Psoas muscle (tissue), 8 donors: ENCODE results near the gene HS6ST3. TPM values are rescaled to one million over a fixed set of nuclear protein-coding genes. Genes with fewer than 3 reads are reported as not detected.

Experiments
- ATAC-seq, 4 donors: fragments of 200-7000 bp; cut with Tn5 transposase; one replicate each; pipeline ENCODE4 v1.9.1; 2020; ENCODE audit warnings: moderate library complexity in 3 of 4, mild to moderate bottlenecking in 2 of 4
- DNase-seq, 2 donors: peaks; one replicate each; pipeline ENCODE4 v3.0.0-alpha.2; 2020
- H3K27ac ChIP-seq: fragments of 200-600 bp; one replicate; pipeline ENCODE4 v1.8.0; 2022
- H3K27me3 ChIP-seq, 3 donors: fragments of 200-600 bp in 1 of 3; one replicate each; pipeline versions ENCODE4 v1.6.1 to v1.8.0; 2013 to 2022; ENCODE audit warnings: low read length in 2 of 3, mild to moderate bottlenecking in 2 of 3, moderate library complexity in 1 of 3; ENCODE audit not compliant: insufficient read depth in 3 of 3
- H3K36me3 ChIP-seq, 2 donors: fragments of 200-600 bp in 1 of 2; one replicate each; pipeline versions ENCODE4 v1.6.1 to v1.8.0; 2013 to 2022; ENCODE audit warnings: low read depth in 1 of 2, mild to moderate bottlenecking in 1 of 2, moderate library complexity in 1 of 2; ENCODE audit not compliant: insufficient read depth in 1 of 2
- H3K4me1 ChIP-seq: fragments of 200-600 bp; one replicate; pipeline ENCODE4 v1.8.0; 2022
- H3K4me3 ChIP-seq: fragments of 200-600 bp; one replicate; pipeline ENCODE4 v1.8.0; 2022; ENCODE audit warnings: mild to moderate bottlenecking
- H3K9me3 ChIP-seq: fragments of 200-600 bp; one replicate; pipeline ENCODE4 v1.8.0; 2022
- CTCF ChIP-seq: fragments of 200-600 bp; IDR thresholded peaks from one replicate; pipeline ENCODE4 v1.8.0; 2022; ENCODE audit warnings: antibody characterized with exemption
- WGBS, 3 donors: extraction: QIAGEN DNeasy Blood & Tissue Kit; methylation state at CpG; one replicate each; pipeline versions ENCODE4 v1.1.6 to v1.1.7; 2013; 5-methylcytosine and 5-hydroxymethylcytosine counted together
- intact Hi-C, 2 donors: fragments of 100-400 bp; cut with DNase I; formaldehyde crosslinking; loops; one replicate each; pipeline versions ENCODE4 v1.11.0 to v1.14.2; 2022
- polyA plus RNA-seq, 3 donors: library from polyadenylated mRNA; stranded (reverse); fragments of 200-250 nt; gene quantifications; one replicate each; pipeline ENCODE4 v1.2.3, GENCODE V29; 2013
- total RNA-seq, 4 donors: library from RNA; stranded (reverse); fragmentation: NEBNext Ultra II Directional in 2 of 4; extraction: Animal tissue kit (Norgen Biotek cat#: 25700) in 2 of 4; gene quantifications; one replicate each; pipeline versions ENCODE4 v1.2.1 to v1.2.4, GENCODE V29; 2021 to 2023
- donor health status: healthy with polysubstance abuse.
- donor health status: DM: no; HTN: no; CAD: no; lungs with moderate emphysema.
- donor health status: Bipolar disorder and iron deficiency.
- donor health status: healthy.
- donor health status: DM: yes; HTN: yes; CAD: no.
- donor health status: DM: no; HTN: no; CAD: no.
- donor health status: DM: no; HTN: no; CAD: no.
- donor health status: DM: yes; HTN: yes; CAD: no.

HS6ST3 gene
- total and polyA plus RNA-seq, 7 donors, result 0.01 to 0.58 (median 0.10) TPM

DNA sequence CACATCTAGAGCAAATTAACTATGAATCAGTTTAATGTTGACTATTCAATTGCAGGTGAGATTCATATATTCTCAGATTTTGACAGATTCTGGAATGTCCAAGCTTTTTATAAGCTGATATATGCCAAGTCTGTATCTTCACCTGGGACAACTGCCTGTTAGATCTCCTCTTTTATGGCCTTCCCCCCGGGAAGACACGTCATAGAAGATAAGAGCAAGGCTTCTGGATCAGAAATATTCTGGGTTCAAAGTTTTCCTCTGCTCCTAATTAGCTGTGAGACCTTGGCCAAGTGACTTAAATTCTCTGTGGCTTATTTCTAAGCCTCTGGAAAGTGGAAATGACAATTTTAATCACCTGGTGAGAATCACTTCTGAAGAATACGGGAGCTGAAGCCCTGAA lies 716.8 kb downstream of the HS6ST3 start:
- no peaks in the 10 kb centered on the region for H3K36me3 ChIP-seq
- DNase-seq (no peak), ATAC-seq (no peak)
- H3K9me3 ChIP-seq, result no peaks in the 10 kb centered on the region
- H3K27me3 ChIP-seq, result no peaks in the 10 kb centered on the region
- TF ChIP-seq CTCF, result no peak
- H3K4me1 ChIP-seq, result no peaks in the 10 kb centered on the region
- intact Hi-C loops, result no loop called here
- no peak overlapping the region for H3K27ac ChIP-seq
- WGBS, 3 donors, result 85 to 89% (median 85%) methylated on average over 3 of the region's 3 CpGs
- no peak overlapping the region for H3K4me3 ChIP-seq

- DNase-seq, result no peak
- WGBS, 3 donors, result 67 to 72% (median 72%) methylated on average over 5 of the region's 5 CpGs
- intact Hi-C loops, result loop anchor here (10.0 kb wide), 1 partner anchor 785 kb away; no protein-coding TSS in a partner anchor
Measured at GRCh38 chr13:96809366-96810096, 719.6 kb downstream of the HS6ST3 start.

DNA sequence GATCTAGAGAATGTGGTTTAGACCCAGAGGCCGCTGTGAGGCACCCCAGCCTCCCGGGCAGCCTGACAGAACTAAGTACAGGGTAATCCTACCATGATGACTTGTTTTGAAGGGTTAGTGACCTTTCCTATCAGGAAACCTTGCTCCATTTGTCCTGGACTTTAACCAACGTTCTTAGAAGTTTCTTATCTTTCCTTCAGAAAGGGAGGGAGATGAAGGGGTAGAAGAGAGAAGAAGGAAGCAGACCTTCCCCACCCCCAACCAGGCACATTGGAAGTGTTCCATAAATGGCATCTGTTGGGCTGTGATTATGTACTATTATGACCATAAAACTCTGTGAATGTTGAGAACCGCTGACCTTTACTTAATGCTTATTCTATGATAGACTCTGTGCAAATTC lies 720.2 kb downstream of the HS6ST3 start:
- H3K36me3 ChIP-seq, result no peaks in the 10 kb centered on the region
- TF ChIP-seq CTCF, result no peak

More at GRCh38 chr13:96809366-96810096, 719.6 kb downstream of the HS6ST3 start:
- Histone ChIP-seq H3K27ac (no peak overlapping the region), H3K9me3 (no peaks in the 10 kb centered on the region), H3K4me3 (no peak overlapping the region), H3K36me3 (no peaks in the 10 kb centered on the region), H3K27me3 (no peaks in the 10 kb centered on the region), H3K4me1 (no peaks in the 10 kb centered on the region)
- no peak for ATAC-seq
- no peak for TF ChIP-seq CTCF

GRCh38 chr13:96811049-96811448 lies 721.1 kb downstream of the HS6ST3 start:
- no peak overlapping the region for H3K27ac ChIP-seq
- ATAC-seq, result no peak
- TF ChIP-seq CTCF, result no peak
- no peak for DNase-seq
- intact Hi-C loops, result loop anchor here (10.0 kb wide), 1 partner anchor 786 kb away; no protein-coding TSS in a partner anchor
- H3K4me1 ChIP-seq, result no peaks in the 10 kb centered on the region
- 81 to 84% (median 83%) methylated on average over 5 of the region's 5 CpGs for WGBS, 3 donors
- no peaks in the 10 kb centered on the region for H3K36me3 ChIP-seq
- no peak overlapping the region for H3K4me3 ChIP-seq
- H3K9me3 ChIP-seq, result no peaks in the 10 kb centered on the region
- H3K27me3 ChIP-seq, result no peaks in the 10 kb centered on the region

More for the DNA sequence above, 720.2 kb downstream of the HS6ST3 start:
- ATAC-seq (no peak), DNase-seq (no peak)
- intact Hi-C loops, result loop anchor here (10.0 kb wide), 1 partner anchor 785 kb away; no protein-coding TSS in a partner anchor
- Histone ChIP-seq H3K27me3 (no peaks in the 10 kb centered on the region), H3K27ac (no peak overlapping the region), H3K4me3 (no peak overlapping the region), H3K9me3 (no peaks in the 10 kb centered on the region), H3K4me1 (no peaks in the 10 kb centered on the region)
- WGBS, 3 donors, result 37 to 42% (median 41%) methylated on average over 4 of the region's 4 CpGs
